TTC549 (cell line): ENCODE data around the gene PRKCSH.
"Not testable (repeated sequence)": the region's sequence is repeated elsewhere in the genome, so short reads cannot be mapped to it uniquely, and the experiment has no call there.

Experiments used
- FAIRE-seq: peaks from 2 replicates; lab custom pipeline; 2012; peaks lifted over from hg19 to GRCh38; lab: Jason Lieb, UNC

The PRKCSH gene, protein sequence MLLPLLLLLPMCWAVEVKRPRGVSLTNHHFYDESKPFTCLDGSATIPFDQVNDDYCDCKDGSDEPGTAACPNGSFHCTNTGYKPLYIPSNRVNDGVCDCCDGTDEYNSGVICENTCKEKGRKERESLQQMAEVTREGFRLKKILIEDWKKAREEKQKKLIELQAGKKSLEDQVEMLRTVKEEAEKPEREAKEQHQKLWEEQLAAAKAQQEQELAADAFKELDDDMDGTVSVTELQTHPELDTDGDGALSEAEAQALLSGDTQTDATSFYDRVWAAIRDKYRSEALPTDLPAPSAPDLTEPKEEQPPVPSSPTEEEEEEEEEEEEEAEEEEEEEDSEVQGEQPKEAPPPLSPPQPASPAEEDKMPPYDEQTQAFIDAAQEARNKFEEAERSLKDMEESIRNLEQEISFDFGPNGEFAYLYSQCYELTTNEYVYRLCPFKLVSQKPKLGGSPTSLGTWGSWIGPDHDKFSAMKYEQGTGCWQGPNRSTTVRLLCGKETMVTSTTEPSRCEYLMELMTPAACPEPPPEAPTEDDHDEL

DNA sequence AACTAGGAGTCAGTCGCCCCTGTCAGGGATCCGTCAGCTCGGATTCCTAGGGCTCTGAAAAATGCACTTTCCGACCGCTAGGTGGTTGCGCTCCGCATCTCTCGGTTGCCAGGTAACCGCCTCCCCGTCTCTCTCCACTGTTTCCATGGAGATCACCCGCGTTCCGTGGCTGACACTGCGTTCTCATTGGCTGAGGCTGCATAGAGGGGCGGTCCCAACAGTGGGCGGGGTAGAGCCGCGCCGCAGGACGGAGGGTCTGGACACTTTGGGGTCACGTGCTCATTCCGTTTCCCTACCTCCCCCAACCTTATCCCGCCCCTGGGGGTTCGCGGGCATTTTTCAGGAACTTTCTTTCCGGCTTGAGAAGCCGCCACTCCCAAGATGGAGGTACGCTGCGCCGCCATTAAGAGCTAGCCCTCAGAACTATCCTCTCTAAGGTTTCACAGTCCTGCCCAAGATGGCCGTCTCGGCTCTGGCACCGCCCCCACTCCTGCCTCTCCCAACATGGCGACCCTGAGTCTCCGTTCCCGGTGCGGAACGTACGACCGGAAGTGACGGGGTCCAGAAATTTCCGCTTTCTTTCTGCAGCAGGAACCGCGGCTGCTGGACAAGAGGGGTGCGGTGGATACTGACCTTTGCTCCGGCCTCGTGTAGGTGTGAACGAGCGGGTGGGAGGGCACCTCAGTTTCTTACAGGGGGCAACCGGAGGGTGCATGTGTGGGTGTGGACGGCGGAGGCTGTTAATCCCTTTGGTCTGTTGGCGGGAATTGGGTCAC is at the start of gene PRKCSH, which contains the start of gene ODAD3:
PRKCSH (plus strand) TSS at position 579 of the 776 bp plus-strand sequence. CDS start 483 bp downstream, outside the sequence.
ODAD3 (minus strand) TSS at position 65 of the 776 bp plus-strand sequence. CDS start 105 bp downstream, outside the sequence.
- FAIRE-seq = peak; percentile 98

DNA sequence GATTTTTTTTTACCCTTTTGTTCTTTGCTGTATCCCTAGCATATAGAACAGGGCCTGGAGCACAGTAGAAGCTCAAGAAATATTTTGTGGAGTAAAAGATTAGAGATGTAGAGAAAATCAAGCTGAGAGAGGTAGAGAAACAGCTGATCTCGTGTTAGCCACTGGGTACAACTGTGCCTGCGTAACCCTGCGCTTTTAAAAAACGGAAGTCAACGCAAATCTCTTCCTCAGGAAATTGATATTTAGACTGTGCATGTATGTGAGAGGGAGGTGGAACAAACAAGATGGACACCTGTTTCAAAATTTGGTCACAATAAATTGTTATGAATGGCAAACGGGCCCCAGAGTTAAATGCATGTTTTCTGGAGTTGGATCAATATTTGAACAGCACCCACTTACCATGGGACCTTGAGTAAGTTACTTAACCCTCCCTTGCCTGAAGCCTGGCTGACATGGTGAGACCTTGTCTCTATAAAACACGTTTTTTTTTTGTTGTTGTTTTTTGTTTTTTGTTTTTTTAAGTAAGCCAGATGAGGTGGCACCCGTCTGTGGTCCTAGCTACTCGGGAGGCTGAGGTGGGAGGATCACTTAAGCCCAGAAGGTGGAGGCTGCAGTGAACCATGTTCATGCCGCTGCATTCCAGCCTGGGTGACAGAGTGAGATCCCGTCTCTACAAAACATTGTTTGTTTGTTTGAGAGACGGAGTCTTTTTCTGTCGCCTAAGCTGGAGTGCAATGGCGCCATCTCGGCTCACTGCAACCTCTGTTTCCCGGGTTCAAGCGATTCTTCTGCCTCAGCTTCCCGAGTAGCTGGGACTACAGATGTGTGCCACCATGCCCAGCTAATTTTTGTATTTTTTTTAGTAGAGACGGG is 48.0 kb upstream of the PRKCSH start:
- FAIRE-seq = no peak

DNA sequence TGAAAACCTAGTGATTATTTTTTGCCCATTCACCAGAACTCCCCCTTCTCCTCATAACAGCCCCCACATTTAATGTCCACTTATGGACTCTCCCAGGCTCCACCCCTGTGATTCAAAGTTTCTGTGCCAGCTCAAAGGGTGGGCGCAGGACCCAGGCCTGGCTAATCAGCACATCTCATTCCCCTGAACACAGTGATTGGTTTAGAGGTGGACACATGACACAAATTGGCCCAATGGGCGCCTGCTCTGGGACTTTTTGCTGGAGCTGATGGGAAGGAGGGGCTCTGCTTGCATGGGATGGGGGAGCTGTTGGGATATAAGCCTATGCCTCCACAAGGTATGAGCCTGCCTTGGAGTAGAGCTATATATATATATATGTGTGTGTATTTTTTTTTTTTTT is 45.1 kb upstream of the PRKCSH start:
- FAIRE-seq = no peak

DNA sequence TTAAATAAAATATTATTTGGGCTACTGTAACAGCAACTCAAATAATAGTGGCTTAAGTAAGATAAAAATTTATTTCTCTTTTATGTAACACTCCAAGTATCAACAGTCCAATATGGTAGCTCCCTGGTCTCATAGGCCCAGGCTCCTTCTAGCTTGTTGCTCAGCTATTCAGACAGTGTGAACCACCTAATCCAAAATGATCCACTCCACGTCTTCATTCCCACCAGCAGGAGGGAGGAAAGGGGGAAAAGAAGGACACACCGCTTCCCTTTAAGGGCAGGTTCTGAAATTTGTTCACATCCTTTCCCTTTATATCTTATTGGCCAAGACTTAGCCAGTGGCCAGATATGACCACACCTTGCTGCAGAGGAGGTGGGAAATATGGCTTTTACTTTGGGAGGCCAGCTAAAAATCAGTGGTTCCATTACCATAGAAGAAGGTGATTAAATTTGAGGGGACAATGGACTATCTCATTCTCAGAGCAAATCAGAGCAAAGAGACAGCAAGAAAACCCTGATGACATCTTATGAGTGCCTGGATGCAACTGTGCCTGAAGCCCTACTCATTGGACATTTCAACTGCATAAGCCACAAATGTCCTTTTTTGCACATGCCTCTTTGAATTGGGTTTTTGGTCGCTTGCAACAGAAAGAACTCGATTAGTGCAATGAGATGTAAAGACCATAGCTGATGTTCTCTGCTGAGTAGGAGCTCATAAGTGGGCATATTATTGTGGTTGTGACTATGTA is 44.3 kb upstream of the PRKCSH start:
- no peak for FAIRE-seq

DNA sequence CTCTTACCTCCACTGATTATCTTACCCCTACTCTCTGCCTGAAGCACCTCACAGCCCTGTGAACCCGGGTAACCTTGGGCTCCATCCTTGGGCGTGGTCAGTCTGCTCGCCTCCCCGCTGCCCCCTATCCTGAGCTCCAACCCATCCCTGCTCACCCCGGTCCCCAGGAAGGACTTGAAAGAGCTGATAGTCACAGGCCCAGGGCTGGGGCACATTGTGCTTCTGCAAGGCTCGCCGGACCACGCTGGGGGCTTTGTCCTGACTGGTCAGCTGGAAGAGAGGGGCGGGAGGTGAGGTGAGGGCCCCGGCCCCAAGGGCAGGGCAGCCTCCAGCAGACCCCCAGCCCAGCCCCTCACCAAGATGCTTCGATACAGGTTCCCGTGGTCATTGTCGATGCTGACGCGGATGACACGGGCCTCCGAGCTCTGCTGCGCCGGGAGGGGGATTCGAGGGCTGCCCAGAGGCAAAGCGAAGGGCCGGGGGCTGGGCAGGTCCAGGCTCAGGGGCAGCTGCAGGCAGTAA is 38.3 kb upstream of the PRKCSH start:
- no peak for FAIRE-seq

DNA sequence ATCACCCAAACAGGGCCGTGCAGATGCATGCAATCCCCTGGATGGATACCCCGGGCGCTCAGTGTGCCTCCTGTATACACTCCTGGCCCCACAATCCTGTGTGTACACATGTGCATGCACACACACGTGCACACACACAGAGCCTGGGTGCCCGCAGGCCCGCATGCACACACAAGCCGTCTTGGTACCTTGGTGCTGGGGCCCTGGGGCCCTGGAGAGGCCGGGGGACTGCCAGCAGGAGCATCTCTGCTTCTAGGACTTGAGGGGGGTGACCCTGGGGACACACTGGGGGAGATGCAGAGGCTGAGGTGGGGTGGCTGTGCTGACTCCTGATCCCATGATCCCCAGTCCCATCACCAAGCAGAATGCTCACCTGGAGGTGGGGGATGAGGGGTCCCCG is 35.8 kb upstream of the PRKCSH start:
- FAIRE-seq = no peak

DNA sequence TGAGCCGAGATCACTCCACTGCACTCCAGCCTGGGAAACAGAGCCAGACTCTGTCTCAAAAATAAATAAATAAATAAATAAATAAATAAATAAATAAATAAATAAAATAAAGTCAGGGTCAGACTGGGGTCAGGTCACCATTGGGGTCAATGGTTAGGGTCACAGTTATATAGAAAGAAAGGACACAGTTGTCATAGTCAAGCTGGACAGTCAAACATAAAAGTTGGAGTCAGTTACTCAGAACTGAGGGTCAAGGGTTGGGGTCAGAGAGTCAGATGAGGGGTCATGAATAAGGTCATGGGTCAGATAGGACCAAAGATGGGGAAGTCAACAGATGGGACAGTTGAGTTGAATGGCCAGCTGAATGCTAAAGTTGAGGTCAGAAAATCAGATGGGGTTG is 34.6 kb upstream of the PRKCSH start:
- FAIRE-seq = no peak

DNA sequence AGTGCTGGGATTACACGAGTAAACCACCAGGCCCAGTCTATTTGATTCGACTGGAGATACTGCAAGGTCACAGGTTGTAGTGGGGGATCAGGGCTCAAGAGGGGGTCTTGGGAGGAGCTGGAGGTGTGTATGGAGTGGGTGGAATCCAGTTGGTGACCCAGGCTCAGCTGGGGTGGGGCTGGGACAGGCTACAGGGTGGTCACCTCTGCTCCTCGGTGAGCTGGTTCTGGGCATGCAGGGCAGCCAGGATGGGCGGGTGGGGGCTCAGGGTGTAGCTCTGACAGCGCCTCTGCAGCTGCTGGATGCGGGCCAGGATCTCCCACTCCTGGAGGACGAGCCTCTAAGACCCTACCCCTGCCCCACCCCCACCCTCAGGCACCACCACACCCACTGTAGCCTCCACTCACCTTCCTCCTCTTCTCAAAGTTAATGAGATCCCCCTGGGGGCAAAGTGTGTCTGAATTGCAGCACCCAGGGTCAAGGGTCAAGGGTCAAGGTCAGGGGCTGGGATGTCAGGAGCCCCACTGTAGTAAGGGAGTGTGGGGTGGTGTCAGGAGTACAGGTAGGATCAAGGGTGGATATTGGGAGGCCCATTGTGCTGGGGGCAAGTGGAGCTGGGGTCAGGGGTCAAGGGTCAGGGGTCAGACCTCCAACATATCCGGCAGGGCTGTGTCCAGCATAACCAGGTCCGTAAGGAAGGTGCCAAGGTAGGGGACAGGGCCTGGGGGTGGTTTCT is 33.5 kb upstream of the PRKCSH start:
- no peak for FAIRE-seq

DNA sequence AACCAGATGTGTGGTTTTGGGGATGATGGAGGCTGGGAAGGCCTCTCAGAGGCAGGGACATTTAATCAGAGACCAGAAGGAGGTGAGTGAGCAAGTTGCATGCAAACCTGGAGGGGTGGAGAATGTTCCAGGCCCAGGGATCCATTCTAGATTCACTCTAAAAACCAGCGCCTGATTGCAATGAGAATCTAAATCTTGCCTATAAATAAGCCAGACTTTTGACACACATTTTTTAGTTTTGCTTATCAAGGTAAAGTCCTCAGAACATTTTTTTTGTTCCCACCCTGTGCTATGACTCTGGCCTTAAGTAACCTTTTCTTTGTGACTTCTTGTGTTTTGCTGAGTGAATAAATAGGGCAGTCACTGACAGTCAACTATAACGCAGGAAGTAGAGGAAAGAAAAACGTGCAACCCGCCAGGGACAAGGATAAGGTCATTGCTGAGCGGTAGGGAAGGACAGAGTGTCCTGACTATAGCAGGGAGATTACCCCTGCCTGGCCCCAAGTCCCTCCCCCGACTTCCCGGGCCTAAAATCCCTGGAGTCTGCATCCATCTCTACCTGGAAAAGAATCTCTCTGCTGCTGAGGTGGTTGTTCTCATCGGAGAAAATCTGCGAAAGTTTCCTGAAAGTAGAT is 30.7 kb upstream of the PRKCSH start:
- no peak for FAIRE-seq

DNA sequence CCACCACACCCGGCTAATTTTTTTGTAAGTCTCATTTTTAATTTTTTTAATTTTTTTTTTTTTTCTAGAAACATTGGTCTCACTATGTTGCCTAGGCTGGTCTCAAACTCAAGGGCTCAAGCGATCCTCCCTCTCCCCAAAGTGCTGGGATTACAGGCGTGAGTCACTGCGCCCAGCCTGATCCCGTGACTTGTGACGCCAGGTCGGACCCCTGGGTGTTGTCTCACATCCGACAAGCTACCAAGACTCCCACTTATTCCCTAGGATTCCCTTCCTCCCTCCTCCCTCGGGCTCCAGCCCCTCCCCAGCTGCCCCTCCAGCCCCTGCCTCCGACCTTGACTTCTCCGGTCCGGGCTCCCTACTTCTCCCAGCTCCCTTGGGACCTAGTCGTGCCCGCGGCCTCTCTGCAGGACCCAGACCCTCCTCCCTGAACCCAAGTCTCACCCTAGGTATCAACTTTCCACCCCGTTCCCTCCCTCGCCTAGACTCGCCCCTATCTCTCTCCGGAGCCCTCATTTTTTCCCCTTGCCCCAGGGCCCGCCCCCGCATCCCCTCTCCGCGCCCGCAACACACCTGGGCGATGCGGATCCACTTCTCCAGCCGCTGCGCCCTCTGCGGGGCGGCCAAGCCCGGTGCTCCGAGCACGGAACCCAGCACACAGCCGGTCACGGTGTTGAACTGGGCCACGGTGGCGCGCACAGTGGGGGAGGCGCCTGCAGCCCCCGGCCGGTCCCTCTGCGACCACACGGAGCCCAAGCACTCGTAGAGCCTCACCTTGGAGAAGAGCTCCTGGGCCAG is 29.4 kb upstream of the PRKCSH start:
- FAIRE-seq = no peak

DNA sequence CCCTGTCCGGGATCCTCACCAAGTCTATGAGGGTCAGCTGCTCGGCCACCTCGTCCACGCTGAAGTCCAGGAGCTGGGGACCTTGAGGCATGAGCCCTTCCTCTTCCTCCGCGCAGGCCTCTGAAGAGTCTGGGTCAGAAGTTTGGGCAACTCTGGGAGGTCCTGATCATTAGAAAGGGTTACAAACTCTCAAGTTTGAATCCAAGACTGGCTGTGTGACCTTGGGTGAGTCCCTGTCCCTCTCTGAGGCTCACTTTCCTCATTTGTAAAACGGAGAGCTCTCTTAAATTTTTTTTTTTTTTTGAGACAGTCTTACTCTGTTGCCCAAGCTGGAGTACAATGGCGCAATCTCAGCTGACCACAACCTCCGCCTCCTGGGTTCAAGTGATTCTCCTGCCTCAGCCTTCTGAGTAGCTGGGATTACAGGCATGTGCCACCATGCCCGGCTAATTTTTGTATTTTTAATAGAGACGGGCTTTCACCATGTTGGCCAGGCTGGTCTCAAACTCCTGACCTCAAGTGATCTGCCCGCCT is 28.7 kb upstream of the PRKCSH start:
- not testable (repeated sequence) for FAIRE-seq

DNA sequence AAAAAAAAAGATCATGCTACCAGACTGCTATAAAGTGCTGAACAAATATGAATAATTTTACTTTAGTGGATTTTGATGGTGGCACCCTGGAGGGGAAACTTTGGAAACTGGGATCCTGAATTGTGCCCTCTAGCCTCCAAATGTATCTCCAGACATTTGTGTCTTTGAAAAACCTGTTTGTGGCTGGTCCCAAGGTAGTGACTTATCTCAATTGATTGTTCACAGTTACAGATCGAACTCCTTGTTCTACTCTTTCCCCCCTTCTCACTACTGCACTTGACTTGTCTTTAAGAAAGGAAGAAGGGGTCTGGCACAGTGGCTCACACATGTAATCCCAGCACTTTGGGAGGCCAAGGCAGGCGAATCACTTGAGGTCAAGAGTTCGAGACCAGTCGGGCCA is 26.8 kb upstream of the PRKCSH start:
- no peak for FAIRE-seq

DNA sequence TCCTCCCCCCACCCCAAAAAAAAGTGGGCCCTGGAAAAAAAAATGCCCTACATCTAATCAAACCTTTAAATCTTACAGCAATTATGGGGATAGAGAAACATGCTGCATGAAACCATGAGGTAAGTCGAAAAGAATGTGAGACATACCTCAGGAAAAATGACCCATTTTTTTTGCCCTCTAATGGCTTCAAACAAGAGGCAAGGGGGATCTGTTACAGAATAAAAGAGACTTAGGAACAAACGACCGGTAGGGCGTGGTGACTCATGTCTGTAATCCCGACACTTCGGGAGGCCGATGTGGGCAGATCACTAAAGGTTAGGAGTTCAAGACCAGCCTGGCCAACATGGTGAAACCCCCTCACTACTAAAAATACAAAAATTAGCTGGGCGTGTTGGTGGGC is 24.8 kb upstream of the PRKCSH start:
- FAIRE-seq = no peak

DNA sequence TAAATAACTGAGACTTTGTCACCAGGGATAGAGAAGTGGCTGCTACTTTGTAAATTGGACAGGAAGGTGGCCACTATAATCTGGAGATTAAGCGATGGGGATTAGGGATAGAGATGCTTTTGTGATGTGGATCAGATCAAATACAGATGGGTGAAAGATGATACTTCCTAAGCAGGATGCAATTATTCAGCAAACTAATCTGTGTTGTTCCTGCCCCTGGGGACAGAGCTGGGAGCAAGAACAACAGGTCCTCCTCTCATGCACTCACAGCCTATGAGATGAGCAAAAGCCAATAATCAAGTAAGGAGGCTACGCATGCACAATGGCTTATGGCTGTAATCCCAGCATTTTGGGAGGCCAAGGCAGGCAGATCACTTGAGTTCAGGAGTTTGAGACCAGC is 20.9 kb upstream of the PRKCSH start:
- no peak for FAIRE-seq

DNA sequence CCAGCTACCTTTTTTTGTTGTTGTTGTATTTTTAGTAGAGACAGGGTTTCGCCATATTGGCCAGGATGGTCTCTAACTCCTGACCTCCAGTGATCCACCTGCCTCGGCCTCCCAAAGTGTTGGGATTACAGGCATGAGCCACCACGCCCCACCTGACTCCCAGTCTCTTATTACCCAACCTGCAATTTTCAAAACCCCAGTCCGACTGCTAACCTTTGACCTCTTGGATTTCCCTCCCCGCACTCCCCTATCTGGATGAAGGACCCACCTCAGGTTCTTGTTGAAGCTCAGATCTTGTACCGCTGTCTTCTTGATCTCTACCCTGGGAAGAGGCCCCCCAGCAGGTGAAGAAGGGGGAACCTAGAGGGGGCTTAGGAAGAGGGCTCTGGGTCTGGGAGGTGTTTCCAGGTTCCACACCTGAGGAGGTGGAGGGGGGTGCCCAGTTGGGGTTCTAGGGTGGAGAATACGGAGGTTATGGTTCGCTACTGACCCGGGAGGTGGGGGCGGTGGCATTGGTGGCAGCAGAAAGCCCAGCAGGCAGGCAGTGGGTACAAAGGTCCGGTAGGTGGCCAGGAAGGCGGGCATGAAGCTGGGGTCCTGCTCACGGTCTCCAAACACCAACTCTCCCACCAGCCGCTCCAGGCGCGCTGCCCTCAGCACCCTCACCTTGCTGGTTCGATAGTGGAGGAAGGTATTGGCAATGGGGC is 18.9 kb upstream of the PRKCSH start:
- no peak for FAIRE-seq

DNA sequence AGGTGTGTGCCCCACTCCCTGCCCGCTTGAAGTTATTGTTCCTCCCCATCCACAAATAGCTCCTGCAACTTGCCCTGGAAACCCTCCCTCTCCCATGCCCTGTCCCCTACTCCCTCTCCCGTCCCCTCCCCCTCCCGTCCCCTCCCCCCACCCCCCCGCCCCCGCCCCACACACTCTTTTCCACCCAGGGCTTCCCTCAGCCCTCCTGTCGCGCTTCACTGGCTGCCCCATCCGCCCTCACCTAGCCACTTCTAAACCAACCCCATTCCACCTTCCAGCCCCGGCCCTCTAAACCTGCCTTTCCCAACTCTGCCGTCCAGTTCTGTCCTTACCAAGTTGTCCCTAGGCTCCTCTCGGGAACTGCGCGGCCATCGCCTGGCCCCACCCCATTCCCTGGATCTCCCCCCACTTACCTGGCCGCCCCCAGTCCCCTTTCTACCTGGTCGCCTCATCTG is 17.3 kb upstream of the PRKCSH start:
- no peak for FAIRE-seq

DNA sequence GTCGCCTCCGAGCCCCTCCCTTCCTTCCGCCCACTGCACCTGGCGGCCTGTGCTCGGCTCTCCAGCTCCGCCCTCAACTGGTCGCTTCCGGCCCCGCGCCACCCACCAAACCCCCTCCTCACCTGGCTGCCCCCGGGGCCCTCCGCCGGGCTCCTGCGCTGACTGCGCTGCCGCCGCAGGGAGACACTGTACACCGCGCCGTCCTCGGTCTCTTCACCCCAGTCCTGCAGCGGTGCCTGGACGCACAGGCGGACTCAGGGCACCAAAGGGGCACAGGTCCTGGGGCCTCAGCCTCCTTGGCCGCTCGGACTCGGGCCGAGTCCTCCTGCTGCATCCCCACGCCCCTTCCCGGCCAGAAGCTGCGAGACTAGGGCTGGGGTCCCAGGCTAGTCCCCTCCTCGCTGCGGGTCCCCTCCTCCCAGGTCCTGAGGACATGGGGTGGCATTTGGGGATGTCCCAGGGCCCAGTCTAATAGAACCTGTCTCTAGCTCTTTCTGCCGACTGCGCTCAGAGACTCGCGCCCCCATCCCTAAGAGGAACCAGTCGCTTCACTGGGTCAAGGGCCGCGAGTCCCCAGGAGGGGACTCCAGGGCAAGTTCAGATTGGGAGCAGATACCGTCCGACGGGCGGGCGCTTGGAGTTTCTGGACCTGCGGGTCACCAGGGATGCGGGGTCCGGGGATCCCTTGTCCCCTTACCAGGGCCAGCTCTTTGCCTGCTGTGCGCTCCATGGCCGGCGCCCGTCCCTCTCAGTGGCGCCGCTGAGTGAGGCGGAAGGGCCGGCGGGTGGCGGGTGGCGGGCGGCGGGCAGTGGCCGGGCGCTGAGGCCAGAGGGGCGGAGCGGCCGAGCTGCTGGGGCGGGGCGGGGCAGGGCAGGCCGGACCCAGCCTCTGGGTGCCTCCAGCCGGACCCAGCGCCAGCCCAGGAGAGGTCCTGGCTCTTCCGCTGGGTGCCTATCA is 16.6 kb upstream of the PRKCSH start, which contains the start of gene RGL3:
RGL3 (minus strand) TSS at position 766 of the 958 bp plus-strand sequence; CDS start at position 730, 36 bp downstream.
- FAIRE-seq = no peak
